Activated naive CD4-positive, alpha-beta T cell treated with Interleukin-2 at 50 U/mL for 16 hours (primary cell): Measurements from ENCODE around the gene SPACDR.
A peak's percentile ranks its signal among the peaks of the same experiment; 100 is the strongest.

Experiments
- DNase-seq: peaks from one replicate; pipeline ENCODE4 v3.0.0-alpha.2; 2020

Gene SPACDR

GRCh38 chr7:100433592-100434296 is 30.3 kb downstream of the SPACDR start:
- no peak for DNase-seq

DNA sequence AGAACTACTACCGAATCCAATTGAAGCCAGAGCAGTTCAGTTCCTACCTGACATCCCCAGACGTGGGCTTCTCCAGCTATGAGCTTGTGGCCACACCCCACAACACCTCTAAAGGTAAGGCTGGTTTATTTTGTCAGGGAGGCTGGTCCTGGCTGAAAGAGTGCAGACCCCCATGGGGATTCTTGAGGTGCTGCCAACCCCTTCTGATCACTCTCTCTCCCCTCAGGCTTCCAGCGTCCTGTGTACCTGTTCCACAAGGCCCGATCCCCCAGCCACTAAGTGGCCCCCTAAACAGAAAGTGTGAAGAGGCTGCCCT is 30.8 kb downstream of the SPACDR start:
- no peak for DNase-seq

- no peak for DNase-seq
Observed at GRCh38 chr7:100432621-100433275, 31.3 kb downstream of the SPACDR start.

- no peak for DNase-seq
Observed at GRCh38 chr7:100432053-100432452, 32.0 kb downstream of the SPACDR start.

DNA sequence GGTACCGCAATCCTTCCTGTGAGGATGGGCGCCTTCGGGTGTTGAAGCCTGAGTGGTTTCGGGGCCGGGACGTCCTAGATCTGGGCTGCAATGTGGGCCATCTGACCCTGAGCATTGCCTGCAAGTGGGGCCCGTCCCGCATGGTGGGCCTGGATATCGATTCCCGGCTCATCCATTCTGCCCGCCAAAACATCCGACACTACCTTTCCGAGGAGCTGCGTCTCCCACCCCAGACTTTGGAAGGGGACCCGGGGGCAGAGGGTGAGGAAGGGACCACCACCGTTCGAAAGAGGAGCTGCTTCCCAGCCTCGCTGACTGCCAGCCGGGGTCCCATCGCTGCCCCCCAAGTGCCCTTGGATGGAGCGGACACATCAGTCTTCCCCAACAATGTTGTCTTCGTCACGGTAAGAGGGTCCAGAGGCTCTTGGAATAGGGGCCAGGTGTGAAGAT is 32.7 kb downstream of the SPACDR start:
- no peak for DNase-seq

- peak; percentile 49 for DNase-seq
Observed at GRCh38 chr7:100430493-100431285, 33.4 kb downstream of the SPACDR start.

- DNase-seq: peak; percentile 94
Observed at GRCh38 chr7:100429637-100430492, 34.2 kb downstream of the SPACDR start, which contains the start of gene MEPCE. TSS of gene MEPCE (plus strand) at chr7:100429831. CDS start at chr7:100430019, 188 bp downstream.

DNA sequence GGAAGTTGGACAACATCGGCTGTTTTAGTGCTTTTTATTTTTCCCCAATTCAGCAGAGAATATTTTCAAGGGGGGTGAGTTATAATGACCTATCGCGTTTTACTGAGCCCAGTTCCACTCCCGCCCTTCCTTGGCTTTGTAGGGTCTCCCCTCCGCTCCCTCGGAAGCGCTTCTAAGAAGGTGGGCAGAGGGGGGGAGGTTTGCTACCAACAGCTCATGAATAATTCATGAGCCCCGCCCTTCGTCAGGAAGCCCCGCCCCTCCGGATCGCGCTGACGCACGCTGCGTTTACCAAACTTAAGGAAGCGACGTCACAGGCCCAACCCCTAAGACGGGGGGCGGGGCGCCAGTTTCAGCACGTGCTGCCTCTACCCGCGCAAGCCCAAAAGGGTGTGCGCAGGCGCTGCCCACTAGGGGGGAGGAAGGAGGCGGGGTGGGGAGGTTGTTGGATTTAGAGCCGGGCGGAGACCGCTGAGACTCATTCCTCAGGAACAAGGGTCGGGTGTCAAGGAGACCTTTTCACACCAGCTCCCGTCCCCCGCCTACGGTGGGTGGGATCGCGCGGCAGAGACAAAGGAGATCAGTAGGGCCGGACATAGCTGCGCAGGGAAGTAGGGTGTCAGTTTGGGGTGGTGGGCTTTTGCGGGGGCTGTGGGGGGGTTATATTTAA is 35.0 kb downstream of the SPACDR start:
- DNase-seq: peak; percentile 100

GRCh38 chr7:100428199-100428966 is 35.7 kb downstream of the SPACDR start, which contains the start of gene ZCWPW1:
TSS of gene ZCWPW1 (minus strand) at chr7:100428703. CDS start at chr7:100420649, 8,054 bp downstream.
- peak; percentile 95 for DNase-seq

GRCh38 chr7:100427762-100428198 is 36.3 kb downstream of the SPACDR start:
- DNase-seq: no peak

GRCh38 chr7:100426516-100426915 is 37.5 kb downstream of the SPACDR start:
- no peak for DNase-seq

DNA sequence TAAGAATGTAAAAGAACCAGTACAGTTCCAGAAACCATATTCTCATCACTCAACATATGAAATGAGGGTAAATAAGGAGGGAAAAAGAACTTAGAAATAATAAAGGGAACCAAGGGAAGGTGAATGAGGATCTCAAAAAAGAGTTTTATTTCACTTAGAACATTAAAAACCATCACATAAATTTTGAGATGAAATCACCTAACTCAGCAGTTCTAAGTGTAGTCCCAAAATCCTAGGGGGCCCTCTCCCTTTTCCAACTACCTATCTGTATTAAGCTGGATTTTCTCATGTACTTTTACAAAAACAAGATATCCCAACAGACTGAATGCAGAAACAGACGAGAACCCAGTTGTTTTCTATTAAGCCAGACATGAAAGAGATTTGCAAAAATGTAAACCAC is 38.7 kb downstream of the SPACDR start:
- no peak for DNase-seq

- DNase-seq: no peak
Observed at GRCh38 chr7:100423315-100423714, 40.7 kb downstream of the SPACDR start.

DNA sequence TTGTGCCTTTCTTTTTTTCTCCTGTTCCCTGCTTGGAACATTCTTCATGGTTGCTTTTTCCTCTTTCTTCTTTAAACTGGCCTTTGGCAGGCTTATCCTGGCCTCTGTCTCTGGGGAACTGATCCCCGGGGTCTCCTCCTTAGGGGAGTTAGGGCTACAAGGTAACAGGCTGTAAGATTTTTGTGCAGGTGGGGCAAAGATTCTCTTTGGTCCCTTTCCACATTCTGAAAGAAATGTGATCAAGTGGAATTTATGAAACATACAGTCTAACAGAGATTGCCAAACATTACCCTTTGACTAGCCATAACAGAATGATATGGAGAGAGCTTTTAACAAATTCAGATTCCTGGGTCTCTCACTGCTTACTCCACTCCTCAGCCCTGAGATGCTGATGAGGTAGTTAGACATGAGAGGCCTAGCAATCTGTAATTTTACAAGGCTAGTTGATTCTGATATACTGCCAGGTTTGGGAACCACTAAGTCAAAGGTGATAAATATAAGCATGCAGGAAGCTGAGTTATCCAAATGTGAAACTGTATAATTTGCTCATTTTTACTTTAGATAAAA is 44.3 kb downstream of the SPACDR start:
- no peak for DNase-seq

DNA sequence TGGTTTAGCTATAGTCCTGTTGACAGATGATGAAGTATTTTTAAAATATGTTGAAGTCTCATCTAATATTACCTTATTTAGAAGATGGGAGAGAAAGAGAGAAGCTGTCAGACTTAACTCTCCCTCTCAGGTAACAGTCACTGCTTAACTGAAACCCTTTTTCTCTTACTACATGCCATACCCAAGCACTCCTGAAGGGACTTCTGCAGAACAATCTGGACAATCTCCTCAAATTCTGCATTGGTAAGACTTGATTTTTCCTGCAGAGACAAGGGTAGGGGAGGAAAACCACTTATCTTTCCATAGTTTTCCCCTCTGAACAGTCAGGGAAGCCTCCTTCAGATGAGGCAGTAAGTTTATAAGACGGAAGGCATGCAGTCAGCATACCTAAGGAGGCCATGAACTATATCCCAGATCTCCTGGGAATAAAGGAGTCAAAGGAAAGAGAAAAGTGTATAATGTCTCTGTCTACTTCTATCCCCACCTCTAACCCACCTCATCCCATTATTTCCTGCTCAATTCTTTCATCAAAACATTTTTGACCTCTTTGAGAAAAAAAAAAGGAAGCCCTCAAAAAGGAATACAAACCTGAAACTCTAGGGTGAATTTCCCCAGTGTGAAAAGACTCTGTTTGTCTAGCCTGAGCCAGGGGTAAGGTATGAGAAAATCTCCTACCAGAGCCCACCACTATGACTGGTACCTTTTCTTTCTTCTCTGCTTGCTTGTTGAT is 45.0 kb downstream of the SPACDR start:
- DNase-seq: no peak

DNA sequence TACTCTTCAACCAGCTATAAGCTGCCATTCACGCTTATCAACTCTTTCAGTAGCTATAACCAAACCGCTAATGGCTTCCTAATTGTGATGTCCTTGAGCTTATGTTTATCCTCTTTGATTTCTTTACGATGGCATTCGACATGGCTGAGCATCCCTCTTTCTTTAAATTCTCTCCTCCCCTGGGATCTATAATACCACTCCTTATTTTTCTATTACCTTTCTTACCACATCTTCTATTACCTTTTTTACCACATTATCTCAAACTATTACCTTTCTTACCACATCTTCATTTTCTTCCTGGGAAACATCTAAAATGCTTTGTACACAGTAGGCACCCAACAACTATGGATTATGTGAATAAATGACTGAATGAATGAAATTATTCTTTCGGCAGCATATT is 48.6 kb downstream of the SPACDR start:
- no peak for DNase-seq

DNA sequence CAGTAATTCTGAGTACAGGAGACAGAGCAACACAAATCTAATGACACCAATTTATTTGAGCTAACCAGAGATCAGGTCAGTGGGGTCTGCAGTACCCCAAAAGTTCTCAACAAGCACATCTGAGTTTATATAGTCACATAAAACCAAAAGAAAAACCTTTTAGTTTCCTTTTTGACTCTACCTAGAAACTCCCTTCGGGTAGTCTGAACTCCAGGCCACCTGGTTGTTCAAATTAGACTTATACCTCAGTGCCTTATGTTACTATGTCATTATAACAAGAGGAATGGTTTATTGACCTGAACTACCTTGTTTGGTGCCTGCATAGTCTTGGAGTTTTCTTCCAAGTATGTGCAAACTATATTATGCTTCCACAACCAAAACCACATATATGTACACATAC is 50.2 kb downstream of the SPACDR start:
- no peak for DNase-seq

DNA sequence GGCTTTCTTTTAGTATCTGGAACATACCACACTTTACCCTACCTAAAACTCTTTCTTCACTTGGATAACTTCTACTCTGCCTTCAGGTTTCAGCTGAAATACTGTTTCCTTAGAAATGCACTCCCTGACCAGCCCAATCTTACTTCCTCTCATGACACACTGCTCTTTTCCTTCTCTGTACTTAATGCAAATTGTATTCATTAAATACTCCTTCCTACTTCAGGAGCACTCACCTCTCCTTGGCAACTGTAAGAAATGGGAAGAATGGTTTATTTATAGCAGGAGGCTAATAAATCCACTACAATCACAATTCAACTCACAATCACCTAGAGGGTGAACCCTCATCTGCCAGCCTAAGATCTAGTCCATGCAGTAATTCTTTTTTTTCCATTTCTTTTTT is 50.7 kb downstream of the SPACDR start:
- DNase-seq: no peak

GRCh38 chr7:100411101-100411500 is 53.0 kb downstream of the SPACDR start:
- no peak for DNase-seq
